ENCODE measurements around the gene SMIM1.
A peak's percentile ranks its signal among the peaks of the same experiment; 100 is the strongest.

Gene SMIM1

GRCh38 chr1:3730543-3731247, 41.9 kb upstream of the SMIM1 start:
- Histone ChIP-seq H2AK5ac (ENCODE audit: low read length, severe bottlenecking) (no peak overlapping the region), H2AFZ (ENCODE audit: low read depth, low read length) (no peak overlapping the region), H3K14ac (ENCODE audit: low read length in 2 of 2) (no peak overlapping the region), H3K4me3 (ENCODE audit: insufficient read depth in 1 of 2, low read depth in 1 of 2, low read length in 2 of 2) (no peak overlapping the region), H2BK12ac (ENCODE audit: low read length in 2 of 2) (no peak overlapping the region), H3K18ac (ENCODE audit: low read depth in 1 of 2, low read length in 2 of 2) (no peak overlapping the region), H2BK15ac (ENCODE audit: low read depth, poor library complexity, severe bottlenecking) (no peak overlapping the region), H3K4me2 (ENCODE audit: low read length, poor library complexity, severe bottlenecking) (no peak overlapping the region), H4K8ac (ENCODE audit: low read length) (no peak overlapping the region), H3K27me3 (ENCODE audit: control insufficient read depth in 1 of 2, insufficient read depth in 1 of 2, low read length in 2 of 2) (peaks cover 31 to 63% of the 10 kb centered on the region in 2 experiments), H4K91ac (ENCODE audit: low read length) (no peak overlapping the region), H3K9me3 (ENCODE audit: control insufficient read depth, low read length) (no peaks in the 10 kb centered on the region), H3K4me1 (ENCODE audit: control insufficient read depth, insufficient read depth, low read depth, low read length) (peaks cover 2% of the 10 kb centered on the region), H3K23ac (ENCODE audit: low read length in 2 of 2) (no peak overlapping the region), H3K9ac (ENCODE audit: low read length) (no peak overlapping the region), H3K36me3 (ENCODE audit: control insufficient read depth in 1 of 2, insufficient read depth in 2 of 2, low read depth in 1 of 2, low read length in 2 of 2) (peaks cover under 1 to 15% of the 10 kb centered on the region in 2 experiments), H2BK120ac (ENCODE audit: low read depth, low read length) (no peak overlapping the region), H3K27ac (ENCODE audit: low read length, poor library complexity, severe bottlenecking) (no peak overlapping the region), H2BK5ac (ENCODE audit: low read depth, low read length, poor library complexity, severe bottlenecking) (no peak overlapping the region), H3K79me1 (replicated peaks; ENCODE audit: low read length, poor library complexity, severe bottlenecking) (no peaks in the 10 kb centered on the region), H3K4ac (ENCODE audit: low read depth in 1 of 2, low read length in 2 of 2) (no peak overlapping the region)
- DNase-seq = no peak
- 91% methylated on average over 25 of the region's 25 CpGs for WGBS

GRCh38 chr1:3731583-3732433, 40.7 kb upstream of the SMIM1 start:
- Histone ChIP-seq H3K4me3 (ENCODE audit: insufficient read depth in 1 of 2, low read depth in 1 of 2, low read length in 2 of 2) (no peak overlapping the region), H3K14ac (ENCODE audit: low read length in 2 of 2) (no peak overlapping the region), H4K8ac (ENCODE audit: low read length) (no peak overlapping the region), H3K9me3 (ENCODE audit: control insufficient read depth, low read length) (no peaks in the 10 kb centered on the region), H2BK5ac (ENCODE audit: low read depth, low read length, poor library complexity, severe bottlenecking) (no peak overlapping the region), H4K91ac (ENCODE audit: low read length) (no peak overlapping the region), H2AK5ac (ENCODE audit: low read length, severe bottlenecking) (no peak overlapping the region), H3K4me1 (ENCODE audit: control insufficient read depth, insufficient read depth, low read depth, low read length) (peaks cover 6% of the 10 kb centered on the region), H2BK15ac (ENCODE audit: low read depth, poor library complexity, severe bottlenecking) (no peak overlapping the region), H3K4ac (ENCODE audit: low read depth in 1 of 2, low read length in 2 of 2) (no peak overlapping the region), H3K36me3 (ENCODE audit: control insufficient read depth in 1 of 2, insufficient read depth in 2 of 2, low read depth in 1 of 2, low read length in 2 of 2) (peaks cover 10 to 23% of the 10 kb centered on the region in 2 experiments), H3K79me1 (replicated peaks; ENCODE audit: low read length, poor library complexity, severe bottlenecking) (no peaks in the 10 kb centered on the region), H3K27me3 (ENCODE audit: control insufficient read depth in 1 of 2, insufficient read depth in 1 of 2, low read length in 2 of 2) (peaks cover 31 to 61% of the 10 kb centered on the region in 2 experiments), H2BK12ac (ENCODE audit: low read length in 2 of 2) (no peak overlapping the region), H3K4me2 (ENCODE audit: low read length, poor library complexity, severe bottlenecking) (no peak overlapping the region), H3K23ac (ENCODE audit: low read length in 2 of 2) (no peak overlapping the region), H3K27ac (ENCODE audit: low read length, poor library complexity, severe bottlenecking) (no peak overlapping the region), H3K9ac (ENCODE audit: low read length) (no peak overlapping the region), H2AFZ (ENCODE audit: low read depth, low read length) (no peak overlapping the region), H2BK120ac (ENCODE audit: low read depth, low read length) (no peak overlapping the region), H3K18ac (ENCODE audit: low read depth in 1 of 2, low read length in 2 of 2) (no peak overlapping the region)
- WGBS = 83% methylated on average over 20 of the region's 25 CpGs
- no peak for DNase-seq

- no peak overlapping the region for H2AFZ ChIP-seq (ENCODE audit: low read depth, low read length)
- no peak overlapping the region for H3K23ac ChIP-seq (ENCODE audit: low read length in 2 of 2)
- no peak overlapping the region for H3K27ac ChIP-seq (ENCODE audit: low read length, poor library complexity, severe bottlenecking)
- peak overlapping the region in 1 of 2 experiments; percentile 30 for H3K4ac ChIP-seq (ENCODE audit: low read depth in 1 of 2, low read length in 2 of 2)
- H3K79me1 ChIP-seq (replicated peaks; ENCODE audit: low read length, poor library complexity, severe bottlenecking) = no peaks in the 10 kb centered on the region
- no peak overlapping the region for H2BK5ac ChIP-seq (ENCODE audit: low read depth, low read length, poor library complexity, severe bottlenecking)
- H3K4me1 ChIP-seq (ENCODE audit: control insufficient read depth, insufficient read depth, low read depth, low read length) = peaks cover 4% of the 10 kb centered on the region
- H3K9ac ChIP-seq (ENCODE audit: low read length) = no peak overlapping the region
- no peak overlapping the region for H3K4me3 ChIP-seq (ENCODE audit: insufficient read depth in 1 of 2, low read depth in 1 of 2, low read length in 2 of 2)
- no peak overlapping the region for H4K91ac ChIP-seq (ENCODE audit: low read length)
- peaks cover 15 to 25% of the 10 kb centered on the region in 2 experiments for H3K36me3 ChIP-seq (ENCODE audit: control insufficient read depth in 1 of 2, insufficient read depth in 2 of 2, low read depth in 1 of 2, low read length in 2 of 2)
- no peak overlapping the region for H2BK15ac ChIP-seq (ENCODE audit: low read depth, poor library complexity, severe bottlenecking)
- no peak overlapping the region for H2BK120ac ChIP-seq (ENCODE audit: low read depth, low read length)
- H3K14ac ChIP-seq (ENCODE audit: low read length in 2 of 2) = no peak overlapping the region
- H2BK12ac ChIP-seq (ENCODE audit: low read length in 2 of 2) = no peak overlapping the region
- H3K27me3 ChIP-seq (ENCODE audit: control insufficient read depth in 1 of 2, insufficient read depth in 1 of 2, low read length in 2 of 2) = peaks cover 31 to 53% of the 10 kb centered on the region in 2 experiments
- DNase-seq = no peak
- no peak overlapping the region for H4K8ac ChIP-seq (ENCODE audit: low read length)
- no peak overlapping the region for H3K4me2 ChIP-seq (ENCODE audit: low read length, poor library complexity, severe bottlenecking)
- H3K18ac ChIP-seq (ENCODE audit: low read depth in 1 of 2, low read length in 2 of 2) = no peak overlapping the region
- WGBS = 50% methylated on average over 32 of the region's 37 CpGs
- H2AK5ac ChIP-seq (ENCODE audit: low read length, severe bottlenecking) = no peak overlapping the region
- H3K9me3 ChIP-seq (ENCODE audit: control insufficient read depth, low read length) = no peaks in the 10 kb centered on the region
Observed at GRCh38 chr1:3732434-3733093, 40.0 kb upstream of the SMIM1 start.

Measured in mesenchymal stem cell (in vitro differentiated cells and primary cell).